ENCODE data around the gene CASQ2.
"Not testable (repeated sequence)": the region's sequence is repeated elsewhere in the genome, so short reads cannot be mapped to it uniquely, and the experiment has no call there.

Gene CASQ2

DNA sequence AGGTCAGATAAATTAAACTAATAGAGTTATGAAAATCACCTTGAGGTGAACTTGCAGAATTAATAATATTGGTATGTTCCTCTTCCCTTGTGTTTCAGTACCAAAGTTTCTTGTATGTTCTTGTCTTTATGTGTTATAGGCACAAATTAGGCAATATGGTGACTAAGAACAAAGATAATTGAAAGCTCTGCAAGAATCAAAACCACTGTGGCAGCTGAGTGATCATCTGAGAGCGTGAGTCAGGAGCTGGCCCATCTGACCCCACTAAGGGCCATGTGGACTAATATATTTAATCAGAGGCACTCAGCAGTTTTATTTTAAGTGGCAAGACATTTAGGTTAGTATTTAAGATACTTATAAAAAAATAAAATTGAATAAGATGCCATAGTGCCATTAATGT lies 12.8 kb upstream of the CASQ2 start:
- DNase-seq (ENCODE audit: low read depth in 2 of 2), result no peak

GRCh38 chr1:115780655-115781054 lies 12.1 kb upstream of the CASQ2 start:
- not testable (repeated sequence) for DNase-seq (ENCODE audit: low read depth in 2 of 2)

GRCh38 chr1:115779075-115779474 lies 10.6 kb upstream of the CASQ2 start:
- not testable (repeated sequence) for DNase-seq (ENCODE audit: low read depth in 2 of 2)

- peak in 1 of 2 donors; percentile 2 for DNase-seq (ENCODE audit: low read depth in 2 of 2)
Observed at GRCh38 chr1:115771847-115772457, 3.4 kb upstream of the CASQ2 start.

GRCh38 chr1:115771094-115771846 lies 2.8 kb upstream of the CASQ2 start:
- no peak for DNase-seq (ENCODE audit: low read depth in 2 of 2)

DNA sequence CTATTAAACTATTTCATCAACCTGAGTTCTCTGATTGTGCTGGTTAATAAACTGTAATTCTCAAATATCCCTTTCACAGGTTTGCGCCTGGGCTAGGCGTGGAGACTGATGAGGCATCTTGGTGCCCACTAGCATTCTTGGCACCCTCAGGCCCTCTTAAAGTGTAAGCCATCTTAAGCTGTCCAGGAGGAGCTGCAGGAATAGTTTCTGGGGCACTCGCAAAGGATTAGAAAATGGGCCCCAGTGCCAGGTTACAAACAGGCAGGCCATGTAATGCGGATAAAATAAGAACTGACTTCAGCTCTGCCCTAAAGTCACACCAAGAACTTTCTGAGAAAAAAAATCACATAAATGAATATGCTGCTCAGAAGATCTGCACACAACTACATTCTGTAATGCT lies 1.1 kb downstream of the CASQ2 start:
- no peak for DNase-seq (ENCODE audit: low read depth in 2 of 2)

DNA sequence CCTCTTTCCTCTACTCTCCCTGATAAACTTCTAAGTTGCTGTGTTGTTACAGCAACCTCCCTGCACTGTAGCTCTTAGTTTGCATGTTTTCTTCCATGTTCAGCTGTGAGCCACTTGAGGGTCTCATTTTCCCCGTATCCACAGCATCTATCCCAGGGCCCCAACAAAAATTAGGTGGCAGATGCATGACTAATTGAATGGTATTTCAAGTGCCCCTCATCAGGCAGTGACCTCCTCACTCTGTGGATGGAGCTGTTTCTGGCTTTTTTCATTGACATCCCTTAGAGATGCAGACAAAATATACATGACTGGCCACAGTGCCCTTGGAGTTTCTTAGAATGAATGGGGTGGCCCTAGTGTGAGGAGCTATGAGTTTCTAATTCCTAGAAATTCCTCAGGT lies 3.4 kb downstream of the CASQ2 start:
- DNase-seq (ENCODE audit: low read depth in 2 of 2), result no peak

- DNase-seq (ENCODE audit: low read depth in 2 of 2), result no peak
Observed at GRCh38 chr1:115764541-115764940, 4.0 kb downstream of the CASQ2 start.

DNA sequence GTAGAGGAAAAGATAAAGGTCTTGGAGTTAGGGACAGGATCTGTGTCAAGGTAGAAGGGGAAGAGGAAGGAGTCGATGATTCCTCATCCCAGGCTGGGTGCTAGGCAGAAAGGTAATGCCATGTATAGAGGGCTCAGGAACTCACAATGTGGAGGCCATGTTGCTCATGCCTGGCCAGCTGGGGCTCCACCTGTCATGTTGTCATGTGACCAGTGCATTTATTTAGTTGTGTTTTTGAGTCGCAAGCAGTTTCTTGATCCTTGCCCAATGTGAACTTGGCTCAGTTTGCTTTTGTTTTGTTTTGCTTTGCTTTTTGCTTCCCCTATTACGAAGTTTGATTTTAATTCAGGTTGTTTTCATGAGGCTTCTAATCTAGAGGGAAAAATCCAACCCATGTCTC lies 5.7 kb downstream of the CASQ2 start:
- no peak for DNase-seq (ENCODE audit: low read depth in 2 of 2)

GRCh38 chr1:115761601-115762302 lies 6.8 kb downstream of the CASQ2 start:
- no peak for DNase-seq (ENCODE audit: low read depth in 2 of 2)

- DNase-seq (ENCODE audit: low read depth in 2 of 2), result no peak
Observed at GRCh38 chr1:115757856-115758255, 10.7 kb downstream of the CASQ2 start.

- DNase-seq (ENCODE audit: low read depth in 2 of 2), result no peak
Observed at GRCh38 chr1:115757326-115757725, 11.2 kb downstream of the CASQ2 start.

DNA sequence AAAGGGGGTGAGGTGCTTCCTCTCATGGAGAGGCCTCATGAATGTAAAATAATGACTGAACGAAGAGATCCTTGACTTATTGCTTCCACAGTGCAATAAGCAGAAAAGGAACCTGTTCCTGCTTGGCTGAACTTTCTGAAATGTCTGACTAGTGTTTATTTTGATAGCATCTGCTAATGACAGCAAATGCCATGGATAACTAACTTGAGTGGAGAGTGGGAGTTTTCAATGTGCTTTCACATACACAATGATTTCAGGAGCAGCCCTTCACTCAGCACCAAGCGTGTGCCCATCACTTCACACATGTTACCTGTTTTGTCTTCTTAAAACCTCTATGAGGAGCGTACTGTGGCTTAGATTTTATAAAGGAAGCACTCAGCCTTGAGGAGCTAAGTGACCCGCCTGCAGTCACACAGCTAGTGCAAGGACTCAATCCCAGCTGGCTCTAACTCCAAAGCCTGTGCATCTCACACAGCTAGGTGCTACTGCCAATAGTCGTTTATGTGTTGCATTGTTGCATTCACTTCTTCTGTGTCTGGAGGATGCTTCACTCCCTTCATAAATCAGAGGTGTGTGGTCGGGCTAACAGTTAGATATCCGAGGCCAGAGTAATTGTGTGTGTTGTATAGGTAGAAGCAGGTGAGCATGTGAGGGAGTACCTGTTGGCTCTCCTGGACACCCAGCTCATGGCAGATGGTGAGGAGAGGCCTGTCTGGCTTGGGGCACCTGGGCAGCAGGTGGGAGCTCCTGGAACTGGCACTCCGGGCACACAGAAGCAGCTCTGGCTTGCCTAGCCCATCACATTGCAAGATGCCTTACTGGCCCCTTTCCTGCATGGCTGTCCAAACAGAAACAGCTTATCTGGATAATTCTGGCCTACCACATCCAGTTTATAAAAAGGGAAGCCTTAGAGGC lies 12.8 kb downstream of the CASQ2 start:
- no peak for DNase-seq (ENCODE audit: low read depth in 2 of 2)

DNA sequence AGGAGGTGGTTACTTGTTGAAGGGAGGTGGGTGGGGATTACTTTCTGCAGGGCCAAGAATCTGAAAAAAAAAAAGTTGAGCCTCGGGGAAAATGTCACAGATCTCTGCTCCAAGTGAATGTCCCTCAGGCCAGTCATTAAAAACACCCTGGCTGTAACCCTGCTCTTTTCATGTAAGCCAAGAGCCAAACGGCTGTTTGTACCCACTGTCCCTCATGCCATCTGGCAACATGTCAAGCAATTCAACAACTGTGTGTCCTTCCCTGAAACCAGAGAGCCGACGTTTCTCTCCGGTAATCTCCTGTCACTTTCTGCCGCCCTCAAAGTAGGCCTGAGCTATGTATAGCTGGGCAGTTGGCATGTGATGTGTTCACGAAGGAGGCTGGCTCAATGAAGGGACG lies 14.7 kb downstream of the CASQ2 start:
- DNase-seq (ENCODE audit: low read depth in 2 of 2), result no peak

- no peak for DNase-seq (ENCODE audit: low read depth in 2 of 2)
Observed at GRCh38 chr1:115753361-115753760, 15.2 kb downstream of the CASQ2 start.

DNA sequence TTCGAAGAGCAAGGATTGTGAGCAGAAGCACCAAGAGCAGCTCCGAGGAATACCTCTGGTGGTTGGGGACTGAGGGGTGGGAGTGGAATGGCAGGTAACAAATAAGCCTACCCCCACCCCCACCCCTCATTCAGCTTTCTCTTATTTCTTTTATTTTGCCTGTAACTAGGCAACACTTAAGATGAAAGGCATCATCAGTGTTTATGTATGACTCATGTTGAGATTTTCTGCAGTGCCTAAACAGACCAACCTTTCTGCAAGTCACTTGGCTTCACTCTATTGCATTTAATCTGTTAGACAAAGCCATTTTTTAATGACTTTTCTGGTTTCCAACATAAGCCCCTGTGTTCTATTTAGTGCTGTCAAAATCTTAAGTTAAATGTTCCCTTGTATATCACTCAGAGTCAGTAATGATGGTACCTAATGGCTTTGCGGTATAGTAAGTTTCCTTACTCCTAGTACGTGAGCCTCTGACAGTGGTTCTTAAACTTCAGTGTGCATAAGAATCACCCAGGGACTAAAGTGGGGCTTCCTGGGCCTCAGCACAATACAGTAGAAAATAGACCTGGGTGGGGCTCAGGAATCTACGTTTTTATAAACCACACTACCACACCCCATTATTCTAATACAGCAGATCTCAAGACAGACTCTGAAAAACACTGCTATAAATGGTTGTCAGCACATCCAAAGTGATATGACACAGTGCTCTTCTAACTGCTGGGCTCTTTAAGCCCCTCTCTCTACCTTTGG lies 19.9 kb downstream of the CASQ2 start:
- no peak for DNase-seq (ENCODE audit: low read depth in 2 of 2)

- no peak for DNase-seq (ENCODE audit: low read depth in 2 of 2)
Observed at GRCh38 chr1:115746021-115746690, 22.4 kb downstream of the CASQ2 start.

DNA sequence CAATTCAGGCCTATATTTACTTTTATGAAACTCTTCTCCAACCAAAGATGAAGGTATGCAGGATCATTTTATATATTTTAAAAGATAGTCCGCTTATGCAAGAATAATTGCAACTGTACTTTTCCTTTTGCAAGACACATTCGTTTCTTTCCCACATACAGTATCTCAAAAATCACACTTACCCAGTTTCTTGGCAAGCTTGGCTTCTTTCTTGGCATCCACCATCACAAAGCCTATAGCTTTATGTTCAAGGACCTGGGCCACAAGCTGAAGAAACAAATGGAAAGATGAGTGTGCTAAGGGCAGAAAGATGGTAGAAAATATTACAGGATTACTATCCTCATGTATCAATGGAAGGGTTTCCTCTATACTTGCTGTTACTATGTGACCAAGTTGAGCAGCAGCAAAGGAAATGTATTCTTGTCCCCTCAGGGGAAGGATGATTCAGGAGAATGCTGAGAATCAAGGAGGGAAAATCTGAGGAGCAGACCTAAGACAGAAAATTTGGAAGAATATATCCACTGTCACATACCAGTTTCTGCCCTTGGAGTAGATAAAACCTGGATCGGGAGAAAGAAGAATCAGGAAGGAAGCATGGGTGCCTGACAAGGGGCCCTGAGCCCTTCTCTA lies 23.8 kb downstream of the CASQ2 start:
- no peak for DNase-seq (ENCODE audit: low read depth in 2 of 2)

DNA sequence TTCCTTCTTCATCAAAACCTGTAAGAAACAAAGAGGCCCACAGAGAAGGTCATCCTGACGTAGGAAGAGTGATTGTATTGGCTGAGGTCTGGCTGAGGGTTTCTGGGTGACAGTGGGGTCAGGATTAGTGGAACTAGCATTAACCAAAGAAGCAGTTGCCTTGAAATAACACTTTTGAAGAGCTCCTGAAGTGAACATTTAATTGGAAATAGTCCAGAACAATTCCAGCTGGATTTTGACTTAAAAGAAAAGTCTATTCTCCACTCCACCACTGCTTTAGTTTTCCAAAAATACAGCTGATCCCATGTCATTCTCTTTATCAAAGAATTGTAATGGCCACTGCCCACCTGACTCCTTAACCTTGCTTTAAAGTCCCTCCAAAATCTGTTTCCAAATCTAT lies 27.7 kb downstream of the CASQ2 start:
- no peak for DNase-seq (ENCODE audit: low read depth in 2 of 2)

GRCh38 chr1:115732316-115732715 lies 36.2 kb downstream of the CASQ2 start:
- DNase-seq (ENCODE audit: low read depth in 2 of 2), result no peak
